Osteocyte (in vitro differentiated cells): Measurements from ENCODE around the gene NELFB. TPM values are rescaled to one million over a fixed set of nuclear protein-coding genes. Genes with fewer than 3 reads are reported as not detected.

Experiments
- DNase-seq: peaks from one replicate; pipeline ENCODE4 v3.0.0; 2021; ENCODE audit warnings: mixed read lengths; ENCODE audit not compliant: unreplicated experiment; ENCODE audit errors: extremely low spot score
- H3K27ac Mint-ChIP-seq: one replicate; pipeline ENCODE4 v1.8.0; 2021; ENCODE audit warnings: mild to moderate bottlenecking, mixed read lengths; ENCODE audit not compliant: unreplicated experiment
- H3K27me3 Mint-ChIP-seq: one replicate; pipeline ENCODE4 v1.8.0; 2021; ENCODE audit warnings: mixed read lengths; ENCODE audit not compliant: unreplicated experiment
- H3K36me3 Mint-ChIP-seq: one replicate; pipeline ENCODE4 v1.8.0; 2021; ENCODE audit warnings: mixed read lengths; ENCODE audit not compliant: unreplicated experiment
- H3K4me1 Mint-ChIP-seq: one replicate; pipeline ENCODE4 v1.8.0; 2021; ENCODE audit warnings: mixed read lengths; ENCODE audit not compliant: unreplicated experiment
- H3K4me3 Mint-ChIP-seq: one replicate; pipeline ENCODE4 v1.8.0; 2021; ENCODE audit warnings: mild to moderate bottlenecking, moderate library complexity, mixed read lengths; ENCODE audit not compliant: unreplicated experiment
- H3K9me3 Mint-ChIP-seq: one replicate; pipeline ENCODE4 v1.8.0; 2021; ENCODE audit warnings: mixed read lengths; ENCODE audit not compliant: unreplicated experiment
- CTCF ChIP-seq: fragments of 200-600 bp; sonication (generic); IDR thresholded peaks from 2 replicates; pipeline ENCODE4 v1.5.0; 2021; ENCODE audit warnings: antibody characterized with exemption, mild to moderate bottlenecking, moderate library complexity
- total RNA-seq: library from RNA; stranded (reverse); gene quantifications from 2 replicates; pipeline ENCODE4 v1.2.1, GENCODE V29; 2021

Gene NELFB
- total RNA-seq, 1 donor from 2014 or later = 54.1 TPM

GRCh38 chr9:137229903-137230704 is 25.0 kb upstream of the NELFB start:
- no peak for TF ChIP-seq CTCF
- H3K27ac Mint-ChIP-seq = no peak overlapping the region
- H3K36me3 Mint-ChIP-seq = no peaks in the 10 kb centered on the region
- H3K4me1 Mint-ChIP-seq = peaks cover 4% of the 10 kb centered on the region
- no peaks in the 10 kb centered on the region for H3K9me3 Mint-ChIP-seq
- DNase-seq = no peak
- H3K27me3 Mint-ChIP-seq = no peaks in the 10 kb centered on the region
- no peak overlapping the region for H3K4me3 Mint-ChIP-seq

- no peaks in the 10 kb centered on the region for H3K9me3 Mint-ChIP-seq
- no peaks in the 10 kb centered on the region for H3K27me3 Mint-ChIP-seq
- no peak for DNase-seq
- no peak within 1 kb of the TSS for H3K27ac Mint-ChIP-seq
- no peaks in the 10 kb centered on the region for H3K36me3 Mint-ChIP-seq
- peaks cover 4% of the 10 kb centered on the region for H3K4me1 Mint-ChIP-seq
- no peak within 1 kb of the TSS for H3K4me3 Mint-ChIP-seq
- no peak for TF ChIP-seq CTCF
Observed at GRCh38 chr9:137230705-137231371, 24.3 kb upstream of the NELFB start, which contains the start of gene SLC34A3. Gene SLC34A3, plus strand, starts transcription at chr9:137230901. Its CDS starts 802 bp downstream, at chr9:137231703.

DNA sequence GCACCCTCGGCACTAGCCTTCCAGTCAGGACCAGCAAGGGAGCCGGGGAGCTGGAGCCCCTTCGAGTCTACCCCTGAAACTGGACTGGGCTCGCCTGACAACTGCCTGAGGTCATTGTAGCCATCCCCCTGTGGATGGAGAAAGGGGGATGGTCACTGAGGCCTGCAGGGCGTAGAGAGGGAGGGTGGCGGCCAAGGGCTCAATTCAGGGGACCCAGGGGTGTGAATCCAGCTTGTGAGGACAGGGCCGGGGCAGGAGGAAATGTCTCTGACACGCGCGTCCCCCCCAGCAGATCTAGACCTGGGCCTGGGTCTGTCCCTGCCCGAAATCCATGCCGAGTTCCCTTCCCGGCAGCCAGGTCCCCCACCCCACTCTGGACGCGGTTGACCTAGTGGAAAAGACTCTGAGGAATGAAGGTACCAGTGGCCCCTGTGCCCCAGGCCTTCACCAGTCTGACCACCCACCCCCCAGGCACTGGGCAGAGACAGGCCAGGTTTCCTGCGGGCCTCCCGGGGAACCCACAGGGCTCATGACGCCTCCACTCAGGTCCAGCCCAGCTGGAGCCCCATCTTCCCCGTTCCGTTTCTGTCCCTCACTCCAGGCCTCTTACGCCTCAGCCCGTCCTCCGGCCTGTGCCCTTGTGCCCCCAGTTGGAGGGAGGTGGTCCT is 23.6 kb upstream of the NELFB start:
- TF ChIP-seq CTCF = no peak
- no peaks in the 10 kb centered on the region for H3K9me3 Mint-ChIP-seq
- no peaks in the 10 kb centered on the region for H3K36me3 Mint-ChIP-seq
- no peaks in the 10 kb centered on the region for H3K27me3 Mint-ChIP-seq
- H3K4me1 Mint-ChIP-seq = peaks cover 4% of the 10 kb centered on the region
- no peak overlapping the region for H3K27ac Mint-ChIP-seq
- DNase-seq = no peak
- H3K4me3 Mint-ChIP-seq = no peak overlapping the region

GRCh38 chr9:137232101-137232500 is 23.0 kb upstream of the NELFB start:
- Mint-ChIP-seq H3K4me1 (peaks cover 4% of the 10 kb centered on the region), H3K27ac (no peak overlapping the region), H3K36me3 (no peaks in the 10 kb centered on the region), H3K9me3 (no peaks in the 10 kb centered on the region), H3K27me3 (no peaks in the 10 kb centered on the region), H3K4me3 (no peak overlapping the region)
- no peak for DNase-seq
- TF ChIP-seq CTCF = no peak

DNA sequence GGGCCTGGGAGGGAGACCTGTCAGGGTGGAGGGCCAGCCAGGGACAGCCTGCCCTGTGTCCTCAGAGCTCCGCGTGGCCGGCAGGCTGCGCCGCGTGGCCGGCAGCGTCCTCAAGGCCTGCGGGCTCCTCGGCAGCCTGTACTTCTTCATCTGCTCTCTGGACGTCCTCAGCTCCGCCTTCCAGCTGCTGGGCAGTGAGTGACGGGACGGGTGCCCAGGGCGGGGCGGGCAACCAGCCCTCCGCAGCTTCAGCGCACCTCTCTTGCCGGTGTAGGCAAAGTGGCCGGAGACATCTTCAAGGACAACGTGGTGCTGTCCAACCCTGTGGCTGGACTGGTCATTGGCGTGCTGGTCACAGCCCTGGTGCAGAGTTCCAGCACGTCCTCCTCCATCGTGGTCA is 22.6 kb upstream of the NELFB start:
- no peak for TF ChIP-seq CTCF
- DNase-seq = no peak
- H3K9me3 Mint-ChIP-seq = no peaks in the 10 kb centered on the region
- H3K27ac Mint-ChIP-seq = no peak overlapping the region
- no peaks in the 10 kb centered on the region for H3K27me3 Mint-ChIP-seq
- no peaks in the 10 kb centered on the region for H3K36me3 Mint-ChIP-seq
- H3K4me3 Mint-ChIP-seq = no peak overlapping the region
- H3K4me1 Mint-ChIP-seq = peaks cover 2% of the 10 kb centered on the region
